GM21360 (cell line): ENCODE measurements around the gene CYB5A.
"Not testable (repeated sequence)": the region's sequence is repeated elsewhere in the genome, so short reads cannot be mapped to it uniquely, and the experiment has no call there.

Experiments used
- ATAC-seq: cut with Tn5 transposase; IDR thresholded peaks from one replicate; pipeline ENCODE4 v1.9.1; 2021; ENCODE audit warnings: mild to moderate bottlenecking, moderate library complexity; ENCODE audit not compliant: unreplicated experiment

Gene CYB5A

GRCh38 chr18:74299162-74299561 is 7.4 kb upstream of the CYB5A start:
- ATAC-seq = no peak

GRCh38 chr18:74294526-74294925 is 2.8 kb upstream of the CYB5A start:
- ATAC-seq = no peak

- ATAC-seq = not testable (repeated sequence)
Measured at GRCh38 chr18:74292982-74293381, 1.2 kb upstream of the CYB5A start.

GRCh38 chr18:74292541-74292858 is 737 bp upstream of the CYB5A start:
- ATAC-seq = no peak

- ATAC-seq = no peak
Measured at GRCh38 chr18:74291472-74291770, 342 bp downstream of the CYB5A start.

GRCh38 chr18:74290794-74291471 is 830 bp downstream of the CYB5A start:
- ATAC-seq = no peak

- ATAC-seq = no peak
Measured at GRCh38 chr18:74290021-74290420, 1.7 kb downstream of the CYB5A start.

GRCh38 chr18:74289137-74289536 is 2.6 kb downstream of the CYB5A start:
- no peak for ATAC-seq

- no peak for ATAC-seq
Measured at GRCh38 chr18:74288730-74289129, 3.0 kb downstream of the CYB5A start.

GRCh38 chr18:74288041-74288440 is 3.7 kb downstream of the CYB5A start:
- ATAC-seq = no peak

GRCh38 chr18:74286856-74287255 is 4.9 kb downstream of the CYB5A start:
- no peak for ATAC-seq

GRCh38 chr18:74286106-74286855 is 5.5 kb downstream of the CYB5A start:
- no peak for ATAC-seq

GRCh38 chr18:74285583-74285982 is 6.2 kb downstream of the CYB5A start:
- not testable (repeated sequence) for ATAC-seq

GRCh38 chr18:74284980-74285355 is 6.8 kb downstream of the CYB5A start:
- ATAC-seq = no peak

GRCh38 chr18:74284191-74284979 is 7.4 kb downstream of the CYB5A start:
- no peak for ATAC-seq

- no peak for ATAC-seq
Measured at GRCh38 chr18:74283646-74284045, 8.1 kb downstream of the CYB5A start.

- no peak for ATAC-seq
Measured at GRCh38 chr18:74282755-74283554, 8.8 kb downstream of the CYB5A start.

GRCh38 chr18:74281980-74282754 is 9.6 kb downstream of the CYB5A start:
- no peak for ATAC-seq

- ATAC-seq = no peak
Measured at GRCh38 chr18:74281011-74281979, 10.5 kb downstream of the CYB5A start.
